K562 (cell line): Measurements from ENCODE around the gene TMEM117. TPM values are rescaled to one million over a fixed set of nuclear protein-coding genes. Genes with fewer than 3 reads are reported as not detected.

Source experiments
- ATAC-seq: fragments of 200-7000 bp; cut with Tn5 transposase; 3 replicates; pipeline ENCODE4 v1.9.1; 2020; ENCODE audit warnings: moderate library complexity
- BruUV-seq: library from RNA; stranded (reverse); fragments of 400-500 nt; replicated peaks from 2 replicates; lab custom pipeline; 2021; lab: Mats Ljungman, UMichigan
- CTCF ChIA-PET: fragments of 300-600 bp; formaldehyde crosslinking; extraction: SDS; loops from one replicate; lab custom pipeline; 2021; ENCODE audit warnings: low intra/inter-chr PET ratio; lab: Yijun Ruan, JAX
- POLR2A ChIA-PET: fragments of 300-600, 350-650 bp; sonication (Branson Sonifier 250); formaldehyde crosslinking; extraction: SDS; loops from one replicate; lab custom pipeline; 2021; ENCODE audit warnings: antibody characterized with exemption, inconsistent platforms; lab: Yijun Ruan, JAX
- DNase-seq, 4 experiments: peaks; one replicate each; pipeline versions ENCODE4 v3.0.0 to v3.0.0-alpha.2; 2011 to 2018; ENCODE audit warnings: low spot score in 3 of 4, mixed read lengths in 3 of 4; ENCODE audit errors: extremely low read depth in 1 of 4
- FAIRE-seq: peaks from 2 replicates; lab custom pipeline; 2011; peaks lifted over from hg19 to GRCh38; lab: Jason Lieb, UNC
- H2AFZ ChIP-seq: 2 replicates; pipeline ENCODE4 v1.6.0; 2011; ENCODE audit warnings: low read depth, low read length, control low read depth, inconsistent platforms
- H3K27ac ChIP-seq: fragments of 200-600 bp; 3 replicates; pipeline ENCODE4 v1.8.0; 2011; ENCODE audit warnings: low read depth, mild to moderate bottlenecking, control low read depth, inconsistent platforms, low read length, moderate library complexity, mixed read lengths; ENCODE audit errors: extremely low read depth
- H3K27me3 ChIP-seq, 2 experiments: fragments of 300-600 bp in 1 of 2; 2 replicates in 1 of 2; 3 replicates in 1 of 2; pipeline versions ENCODE4 v1.6.0 to v1.8.0; 2011; ENCODE audit warnings: inconsistent platforms in 2 of 2, low read length in 2 of 2, mild to moderate bottlenecking in 1 of 2, mixed read lengths in 1 of 2, moderate library complexity in 1 of 2; ENCODE audit not compliant: control insufficient read depth in 2 of 2, insufficient read depth in 2 of 2
- H3K36me3 ChIP-seq: fragments of 300-600 bp; 3 replicates; pipeline ENCODE4 v1.8.0; 2011; ENCODE audit warnings: mild to moderate bottlenecking, low read length, inconsistent platforms; ENCODE audit not compliant: control insufficient read depth, insufficient read depth
- H3K4me1 ChIP-seq, 2 experiments: fragments of 200-600 bp in 1 of 2; replicated peaks in 1 of 2; 2 replicates in 1 of 2; 3 replicates in 1 of 2; pipeline versions ENCODE4 v1.5.1 to v1.8.0; 2011; ENCODE audit warnings: inconsistent platforms in 2 of 2, low read length in 2 of 2, mild to moderate bottlenecking in 1 of 2, mixed read lengths in 1 of 2, moderate library complexity in 1 of 2; ENCODE audit not compliant: control insufficient read depth in 2 of 2, insufficient read depth in 2 of 2
- H3K4me2 ChIP-seq: 2 replicates; pipeline ENCODE4 v1.6.1; 2011; ENCODE audit warnings: low read length, control low read depth, inconsistent platforms, mixed read lengths; ENCODE audit not compliant: insufficient read depth
- H3K4me3 ChIP-seq: fragments of 200-600 bp; sonication (generic), shearing (Covaris generic); 2 replicates; pipeline ENCODE4 v1.5.1; 2016; ENCODE audit warnings: control low read depth, inconsistent platforms
- H3K79me2 ChIP-seq: fragments of 200-600 bp; 3 replicates; pipeline ENCODE4 v1.8.0; 2011; ENCODE audit warnings: low read length, inconsistent platforms; ENCODE audit not compliant: control insufficient read depth, insufficient read depth
- H3K9ac ChIP-seq, 2 experiments: 2 replicates each; pipeline versions ENCODE4 v1.6.0 to v1.6.1; 2011; ENCODE audit warnings: low read depth in 2 of 2, low read length in 2 of 2, control low read depth in 1 of 2, inconsistent platforms in 1 of 2, mild to moderate bottlenecking in 1 of 2, mixed read lengths in 1 of 2; ENCODE audit not compliant: insufficient read depth in 1 of 2
- H3K9me1 ChIP-seq: one replicate; pipeline ENCODE4 v1.6.0; 2011; ENCODE audit warnings: inconsistent platforms, mild to moderate bottlenecking, low read length, moderate library complexity; ENCODE audit not compliant: control insufficient read depth, insufficient read depth
- H3K9me3 ChIP-seq: replicated peaks from 2 replicates; pipeline ENCODE4 v1.5.1; 2011; ENCODE audit warnings: low read depth, low read length, inconsistent platforms; ENCODE audit not compliant: control insufficient read depth, insufficient read depth
- H4K20me1 ChIP-seq: replicated peaks from 2 replicates; pipeline ENCODE4 v1.6.1; 2011; ENCODE audit warnings: low read length, inconsistent platforms, mixed read lengths; ENCODE audit not compliant: control insufficient read depth, insufficient read depth
- CTCF ChIP-seq, 3 experiments: IDR thresholded peaks in 2 of 3; conservative IDR thresholded peaks in 1 of 3; 2 replicates each; pipeline ENCODE4 v1.5.1; 2011 to 2012; ENCODE audit warnings: low read length in 3 of 3, mild to moderate bottlenecking in 3 of 3, control low read depth in 2 of 3, improper control_type of control experiment in 1 of 3, inconsistent platforms in 1 of 3, low read depth in 1 of 3, mixed read lengths in 1 of 3, moderate library complexity in 1 of 3; ENCODE audit not compliant: insufficient read depth in 2 of 3
- GATAD2A ChIP-seq: fragments of 450-650 bp; IDR thresholded peaks from 2 replicates; pipeline ENCODE4 v1.6.1; 2017
- PHB ChIP-seq: fragments of 250-450 bp; sonication (Bioruptor Pico); IDR thresholded peaks from 2 replicates; pipeline ENCODE4 v1.5.0; 2021
- RAD21 ChIP-seq, 2 experiments: fragments of 250-450 bp in 1 of 2; fragments of 450-650 bp in 1 of 2; sonication (Bioruptor Pico) in 1 of 2; formaldehyde crosslinking in 1 of 2; IDR thresholded peaks in 1 of 2; conservative IDR thresholded peaks in 1 of 2; 2 replicates each; pipeline versions ENCODE4 v1.4.0 to v1.8.0; 2020 to 2022; ENCODE audit warnings: mild to moderate bottlenecking in 2 of 2, moderate library complexity in 1 of 2
- WGBS: fragments of 100-300 bp; shearing (Covaris generic); methylation state at CpG from one replicate; pipeline ENCODE4 v1.1.6; 2016; ENCODE audit warnings: low coverage, mixed read lengths; ENCODE audit not compliant: insufficient coverage; ENCODE audit errors: missing lambda C conversion rate; 5-methylcytosine and 5-hydroxymethylcytosine counted together
- in situ Hi-C: fragments of 300-500 bp; cut with MboI; formaldehyde crosslinking; loops from 4 replicates; pipeline ENCODE4 v1.15.0; 2018; ENCODE audit warnings: inconsistent platforms, mixed read lengths
- intact Hi-C: fragments of 100-400 bp; cut with micrococcal nuclease; formaldehyde crosslinking; loops from 2 replicates; pipeline ENCODE4 v1.14.2; 2022
- polyA plus RNA-seq, 8 experiments: library from polyadenylated mRNA; depleted of rRNA in 4 of 8; stranded (reverse) in 5 of 8; unstranded in 3 of 8; fragments of >200 nt; fragmentation: Nextera tagmentation in 2 of 8; fragmentation: Illumina TruSeq in 1 of 8; extraction: Ambion mirVana in 2 of 8; extraction: Trizol in 1 of 8; gene quantifications; 2 replicates each; pipeline versions ENCODE4 v1.2.1 to v1.2.3, GENCODE V29; 2011 to 2014; ENCODE audit warnings: inconsistent platforms in 1 of 8, missing spikeins in 1 of 8
- total RNA-seq, 7 experiments: library from RNA; depleted of rRNA in 6 of 7; stranded (reverse); fragments of >200 nt in 6 of 7; fragmentation: Illumina TruSeq in 2 of 7; extraction: Trizol in 2 of 7; gene quantifications; 2 replicates each; pipeline versions ENCODE4 v1.2.1 to v1.2.3, GENCODE V29; 2011 to 2021; ENCODE audit warnings: low replicate concordance in 1 of 7

Gene TMEM117
- total and polyA plus RNA-seq, 9 of the 15 experiments (the other 6 are each of a cell fraction or from before 2014, with no cell fraction given) = 0.31 to 2.8 (median 1.0) TPM

- TF ChIP-seq PHB (CRISPR knock-in tag) = no peak
Observed at GRCh38 chr12:43914391-43914790, 78.5 kb downstream of the TMEM117 start (continued).

GRCh38 chr12:43914923-43915468 is 79.1 kb downstream of the TMEM117 start:
- no peak overlapping the region for H3K4me2 ChIP-seq
- H3K9me3 ChIP-seq = no peaks in the 10 kb centered on the region
- ATAC-seq (peak; percentile 69; the same call in 2 of the 3 replicates), DNase-seq (peak in 2 of 4 experiments; percentile 3 to 8), FAIRE-seq (peak; percentile 73)
- H3K79me2 ChIP-seq = no peaks in the 10 kb centered on the region
- intact Hi-C loops = no loop called here
- WGBS = 2% methylated on average over 3 of the region's 3 CpGs
- no peak overlapping the region for H3K4me3 ChIP-seq
- BruUV-seq = no TSS peak
- H2AFZ ChIP-seq = no peak overlapping the region
- H3K27me3 ChIP-seq = no peaks in the 10 kb centered on the region
- ChIA-PET POLR2A (no interaction called here), CTCF (no interaction called here)
- no peaks in the 10 kb centered on the region for H3K9me1 ChIP-seq
- no peaks in the 10 kb centered on the region for H4K20me1 ChIP-seq
- in situ Hi-C loops = no loop called here
- no peak overlapping the region for H3K27ac ChIP-seq
- TF ChIP-seq CTCF (IDR thresholded peaks at IDR 0.05 in 2 of 3, conservative IDR thresholded peaks at IDR 0.05 in 1 of 3; ENCODE audit: insufficient read depth in 2 of 3, low read depth in 1 of 3, low read length in 3 of 3) (peak in 2 of 3 experiments; percentile 23 to 25; a peak in 2 of 6 replicates), GATAD2A (no peak), RAD21 (CRISPR knock-in tag; conservative IDR thresholded peaks at IDR 0.05 in 1 of 2, IDR thresholded peaks at IDR 0.05 in 1 of 2) (peak in 1 of 2 experiments; percentile 46; a peak in 2 of 4 replicates)
- H3K9ac ChIP-seq = no peak overlapping the region
- no peaks in the 10 kb centered on the region for H3K36me3 ChIP-seq
- H3K4me1 ChIP-seq = no peaks in the 10 kb centered on the region
